HCT116 (cell line): Measurements from ENCODE around the gene PRKN. TPM values are rescaled to one million over a fixed set of nuclear protein-coding genes. Genes with fewer than 3 reads are reported as not detected.

Experiments
- ATAC-seq: fragments of 200-7000 bp; cut with Tn5 transposase; 2 replicates; pipeline ENCODE4 v1.9.1; 2020; ENCODE audit warnings: mild to moderate bottlenecking, moderate library complexity
- BruUV-seq: library from RNA; stranded (reverse); fragments of 400-500 nt; replicated peaks from 2 replicates; lab custom pipeline; 2021; lab: Mats Ljungman, UMichigan
- CTCF ChIA-PET: fragments of 300-600 bp; sonication (Branson Sonifier 250); formaldehyde crosslinking; loops from one replicate; lab custom pipeline; 2021; ENCODE audit warnings: antibody characterized with exemption; lab: Charles Lee
- POLR2A ChIA-PET: fragments of 300-600, 350-600 bp; sonication (Branson Sonifier 250); formaldehyde crosslinking; loops from one replicate; lab custom pipeline; 2021; ENCODE audit warnings: antibody characterized with exemption; lab: Charles Lee
- RAD21 ChIA-PET, 2 experiments: fragments of 300-600 bp; sonication (Branson Sonifier 250); formaldehyde crosslinking; loops; one replicate each; lab custom pipeline; 2023; ENCODE audit warnings: low total read pairs in 2 of 2; ENCODE audit not compliant: uncharacterized antibody in 2 of 2, unreplicated experiment in 2 of 2, low non-redundant PET in 1 of 2; lab: Charles Lee
- DNase-seq: peaks from one replicate; pipeline ENCODE4 v3.0.0-alpha.2; 2010; ENCODE audit warnings: low read depth, low spot score
- H2AFZ ChIP-seq: fragments of 200-600 bp; shearing (Covaris generic), sonication (generic); 2 replicates; pipeline ENCODE4 v1.6.1; 2017; ENCODE audit warnings: low read depth, mixed run types, mixed read lengths, antibody characterized with exemption, low read length; ENCODE audit not compliant: poor library complexity, severe bottlenecking
- H3K27ac ChIP-seq: 2 replicates; pipeline ENCODE4 v1.5.1; 2012; ENCODE audit warnings: low read depth, low read length
- H3K27me3 ChIP-seq: fragments of 200-600 bp; sonication (generic); 2 replicates; pipeline ENCODE4 v1.6.1; 2016; ENCODE audit warnings: mixed run types, low read length, mixed read lengths; ENCODE audit not compliant: insufficient read depth
- H3K36me3 ChIP-seq, 2 experiments: fragments of 200-500 bp in 1 of 2; fragments of 200-600 bp in 1 of 2; sonication (Bioruptor generic) in 1 of 2; sonication (generic) in 1 of 2; 2 replicates each; pipeline versions ENCODE4 v1.5.1 to v1.6.1; 2014 to 2016; ENCODE audit warnings: low read length in 2 of 2, inconsistent platforms in 1 of 2, mixed read lengths in 1 of 2, mixed run types in 1 of 2; ENCODE audit not compliant: insufficient read depth in 2 of 2, control insufficient read depth in 1 of 2
- H3K4me1 ChIP-seq, 2 experiments: fragments of 200-600 bp in 1 of 2; sonication (generic) in 1 of 2; 2 replicates each; pipeline versions ENCODE4 v1.5.1 to v1.6.1; 2012 to 2017; ENCODE audit warnings: low read length in 2 of 2, inconsistent platforms in 1 of 2, mild to moderate bottlenecking in 1 of 2, mixed read lengths in 1 of 2, mixed run types in 1 of 2, moderate library complexity in 1 of 2; ENCODE audit not compliant: insufficient read depth in 2 of 2, control insufficient read depth in 1 of 2
- H3K4me2 ChIP-seq: fragments of 200-600 bp; sonication (generic); 2 replicates; pipeline ENCODE4 v1.6.1; 2017; ENCODE audit warnings: mixed run types, low read length, mixed read lengths
- H3K4me3 ChIP-seq, 2 experiments: fragments of 200-600 bp in 1 of 2; sonication (generic) in 1 of 2; replicated peaks in 1 of 2; 2 replicates each; pipeline ENCODE4 v1.5.1; 2011 to 2016; ENCODE audit warnings: low read length in 2 of 2, control low read depth in 1 of 2, low read depth in 1 of 2, mild to moderate bottlenecking in 1 of 2, mixed read lengths in 1 of 2, mixed run types in 1 of 2
- H3K79me2 ChIP-seq: fragments of 200-600 bp; sonication (generic); 2 replicates; pipeline ENCODE4 v1.6.1; 2017; ENCODE audit warnings: mild to moderate bottlenecking, mixed run types, low read length, moderate library complexity, mixed read lengths; ENCODE audit not compliant: insufficient read depth
- H3K9ac ChIP-seq: fragments of 200-600 bp; sonication (generic); 2 replicates; pipeline ENCODE4 v1.6.1; 2016; ENCODE audit warnings: low read length, mixed read lengths
- H3K9me2 ChIP-seq: fragments of 200-600 bp; sonication (generic), shearing (Covaris generic); 2 replicates; pipeline ENCODE4 v1.6.1; 2017; ENCODE audit warnings: mixed run types, mild to moderate bottlenecking, moderate library complexity; ENCODE audit not compliant: insufficient read depth
- H3K9me3 ChIP-seq, 2 experiments: fragments of 200-500 bp in 1 of 2; fragments of 200-600 bp in 1 of 2; sonication (Bioruptor generic) in 1 of 2; sonication (generic) in 1 of 2; 2 replicates each; pipeline ENCODE4 v1.6.1; 2014 to 2017; ENCODE audit warnings: low read length in 2 of 2, mixed read lengths in 2 of 2, inconsistent platforms in 1 of 2, low read depth in 1 of 2, mild to moderate bottlenecking in 1 of 2, mixed run types in 1 of 2, moderate library complexity in 1 of 2; ENCODE audit not compliant: control insufficient read depth in 1 of 2, insufficient read depth in 1 of 2
- H4K20me1 ChIP-seq: fragments of 200-600 bp; sonication (generic), shearing (Covaris generic); 2 replicates; pipeline ENCODE4 v1.6.1; 2017; ENCODE audit warnings: mixed run types, mild to moderate bottlenecking, moderate library complexity; ENCODE audit not compliant: insufficient read depth
- CEBPB ChIP-seq: IDR thresholded peaks from 2 replicates; pipeline ENCODE4 v1.6.1; 2012; ENCODE audit warnings: low read depth
- CTCF ChIP-seq, 3 experiments: fragments of 200-600 bp in 1 of 3; sonication (generic) in 1 of 3; IDR thresholded peaks in 2 of 3; conservative IDR thresholded peaks in 1 of 3; 2 replicates each; pipeline ENCODE4 v1.5.1; 2012 to 2017; ENCODE audit warnings: low read depth in 2 of 3, low read length in 2 of 3, antibody characterized with exemption in 1 of 3, borderline replicate concordance in 1 of 3, control low read depth in 1 of 3, mild to moderate bottlenecking in 1 of 3, mixed read lengths in 1 of 3, mixed run types in 1 of 3, moderate library complexity in 1 of 3; ENCODE audit not compliant: insufficient read depth in 1 of 3
- EGR1 ChIP-seq: IDR thresholded peaks from 2 replicates; pipeline ENCODE4 v1.6.1; 2012; ENCODE audit warnings: low read depth
- EZH2phosphoT487 ChIP-seq: fragments of 200-600 bp; IDR thresholded peaks from 2 replicates; pipeline ENCODE4 v1.6.1; 2018; ENCODE audit warnings: antibody characterized with exemption, borderline replicate concordance
- FOSL1 ChIP-seq: IDR thresholded peaks from 2 replicates; pipeline ENCODE4 v1.6.1; 2012; ENCODE audit warnings: low read depth
- SIN3A ChIP-seq: IDR thresholded peaks from 2 replicates; pipeline ENCODE4 v1.6.1; 2012; ENCODE audit warnings: low read depth
- SP1 ChIP-seq: IDR thresholded peaks from 2 replicates; pipeline ENCODE4 v1.6.1; 2012; ENCODE audit warnings: low read depth
- TCF7L2 ChIP-seq: IDR thresholded peaks from 2 replicates; pipeline ENCODE4 v1.7.0; 2011; ENCODE audit warnings: borderline replicate concordance, inconsistent platforms; ENCODE audit not compliant: insufficient read depth, insufficient read length; ENCODE audit errors: extremely low read depth
- intact Hi-C: fragments of 100-400 bp; cut with micrococcal nuclease; formaldehyde crosslinking; loops from 2 replicates; pipeline ENCODE4 v1.10.0; 2022
- total RNA-seq: library from RNA; stranded (reverse); gene quantifications from one replicate; pipeline ENCODE4 v1.2.1, GENCODE V29; 2021; ENCODE audit not compliant: unreplicated experiment
- TF ChIP-seq, protein P1 (sequence below): IDR thresholded peaks from 2 replicates; pipeline ENCODE4 v1.6.1; 2012; ENCODE audit warnings: low read depth
- TF ChIP-seq, protein P2 (sequence below): IDR thresholded peaks from 2 replicates; pipeline ENCODE4 v1.6.1; 2012
- TF ChIP-seq, protein P3 (sequence below): IDR thresholded peaks from 2 replicates; pipeline ENCODE4 v1.6.1; 2011; ENCODE audit warnings: mild to moderate bottlenecking, low read length, moderate library complexity; ENCODE audit not compliant: insufficient replicate concordance; ENCODE audit errors: extremely low read depth

The PRKN gene
- total RNA-seq, 1 experiment from 2014 or later = 2.6 TPM

- TF ChIP-seq CTCF (IDR thresholded peaks at IDR 0.05 in 2 of 3, conservative IDR thresholded peaks at IDR 0.05 in 1 of 3; ENCODE audit: borderline replicate concordance in 1 of 3, insufficient read depth in 1 of 3, low read depth in 2 of 3, low read length in 2 of 3) (no peak), EGR1 (no peak), SIN3A (no peak)
- TF ChIP-seq, protein P1, sequence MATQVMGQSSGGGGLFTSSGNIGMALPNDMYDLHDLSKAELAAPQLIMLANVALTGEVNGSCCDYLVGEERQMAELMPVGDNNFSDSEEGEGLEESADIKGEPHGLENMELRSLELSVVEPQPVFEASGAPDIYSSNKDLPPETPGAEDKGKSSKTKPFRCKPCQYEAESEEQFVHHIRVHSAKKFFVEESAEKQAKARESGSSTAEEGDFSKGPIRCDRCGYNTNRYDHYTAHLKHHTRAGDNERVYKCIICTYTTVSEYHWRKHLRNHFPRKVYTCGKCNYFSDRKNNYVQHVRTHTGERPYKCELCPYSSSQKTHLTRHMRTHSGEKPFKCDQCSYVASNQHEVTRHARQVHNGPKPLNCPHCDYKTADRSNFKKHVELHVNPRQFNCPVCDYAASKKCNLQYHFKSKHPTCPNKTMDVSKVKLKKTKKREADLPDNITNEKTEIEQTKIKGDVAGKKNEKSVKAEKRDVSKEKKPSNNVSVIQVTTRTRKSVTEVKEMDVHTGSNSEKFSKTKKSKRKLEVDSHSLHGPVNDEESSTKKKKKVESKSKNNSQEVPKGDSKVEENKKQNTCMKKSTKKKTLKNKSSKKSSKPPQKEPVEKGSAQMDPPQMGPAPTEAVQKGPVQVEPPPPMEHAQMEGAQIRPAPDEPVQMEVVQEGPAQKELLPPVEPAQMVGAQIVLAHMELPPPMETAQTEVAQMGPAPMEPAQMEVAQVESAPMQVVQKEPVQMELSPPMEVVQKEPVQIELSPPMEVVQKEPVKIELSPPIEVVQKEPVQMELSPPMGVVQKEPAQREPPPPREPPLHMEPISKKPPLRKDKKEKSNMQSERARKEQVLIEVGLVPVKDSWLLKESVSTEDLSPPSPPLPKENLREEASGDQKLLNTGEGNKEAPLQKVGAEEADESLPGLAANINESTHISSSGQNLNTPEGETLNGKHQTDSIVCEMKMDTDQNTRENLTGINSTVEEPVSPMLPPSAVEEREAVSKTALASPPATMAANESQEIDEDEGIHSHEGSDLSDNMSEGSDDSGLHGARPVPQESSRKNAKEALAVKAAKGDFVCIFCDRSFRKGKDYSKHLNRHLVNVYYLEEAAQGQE = no peak
- TF ChIP-seq, protein P2, sequence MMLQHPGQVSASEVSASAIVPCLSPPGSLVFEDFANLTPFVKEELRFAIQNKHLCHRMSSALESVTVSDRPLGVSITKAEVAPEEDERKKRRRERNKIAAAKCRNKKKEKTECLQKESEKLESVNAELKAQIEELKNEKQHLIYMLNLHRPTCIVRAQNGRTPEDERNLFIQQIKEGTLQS = no peak
Observed at GRCh38 chr6:161613711-161614110, 1113.9 kb downstream of the PRKN start (continued).

- H2AFZ ChIP-seq = no peak overlapping the region
- DNase-seq (no peak), ATAC-seq (no peak)
- H3K79me2 ChIP-seq = no peaks in the 10 kb centered on the region
- intact Hi-C loops = no loop called here
- no peaks in the 10 kb centered on the region; the same call in 1 of the 2 replicates for H3K27me3 ChIP-seq
- no peaks in the 10 kb centered on the region for H3K9me3 ChIP-seq
- H3K4me3 ChIP-seq = no peak overlapping the region
- BruUV-seq = no TSS peak
- POLR2A ChIA-PET = no interaction called here
- RAD21 ChIA-PET = no interaction called here
- no peak overlapping the region for H3K4me2 ChIP-seq
- no peaks in the 10 kb centered on the region for H3K4me1 ChIP-seq
- no peak overlapping the region for H3K9ac ChIP-seq
- no peak overlapping the region for H3K27ac ChIP-seq
- no peaks in the 10 kb centered on the region for H3K9me2 ChIP-seq
- CTCF ChIA-PET = no interaction called here
- H3K36me3 ChIP-seq = no peaks in the 10 kb centered on the region
- H4K20me1 ChIP-seq = no peaks in the 10 kb centered on the region
- TF ChIP-seq SP1 = no peak
- TF ChIP-seq SIN3A = no peak
- no peak for TF ChIP-seq FOSL1
- TF ChIP-seq, protein P1 = no peak
- no peak for TF ChIP-seq EZH2phosphoT487
- no peak for TF ChIP-seq CEBPB
- no peak for TF ChIP-seq TCF7L2
- TF ChIP-seq, protein P2 = no peak
- TF ChIP-seq, protein P3, sequence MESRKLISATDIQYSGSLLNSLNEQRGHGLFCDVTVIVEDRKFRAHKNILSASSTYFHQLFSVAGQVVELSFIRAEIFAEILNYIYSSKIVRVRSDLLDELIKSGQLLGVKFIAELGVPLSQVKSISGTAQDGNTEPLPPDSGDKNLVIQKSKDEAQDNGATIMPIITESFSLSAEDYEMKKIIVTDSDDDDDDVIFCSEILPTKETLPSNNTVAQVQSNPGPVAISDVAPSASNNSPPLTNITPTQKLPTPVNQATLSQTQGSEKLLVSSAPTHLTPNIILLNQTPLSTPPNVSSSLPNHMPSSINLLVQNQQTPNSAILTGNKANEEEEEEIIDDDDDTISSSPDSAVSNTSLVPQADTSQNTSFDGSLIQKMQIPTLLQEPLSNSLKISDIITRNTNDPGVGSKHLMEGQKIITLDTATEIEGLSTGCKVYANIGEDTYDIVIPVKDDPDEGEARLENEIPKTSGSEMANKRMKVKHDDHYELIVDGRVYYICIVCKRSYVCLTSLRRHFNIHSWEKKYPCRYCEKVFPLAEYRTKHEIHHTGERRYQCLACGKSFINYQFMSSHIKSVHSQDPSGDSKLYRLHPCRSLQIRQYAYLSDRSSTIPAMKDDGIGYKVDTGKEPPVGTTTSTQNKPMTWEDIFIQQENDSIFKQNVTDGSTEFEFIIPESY = no peak
Observed at GRCh38 chr6:161608771-161609170, 1118.8 kb downstream of the PRKN start.
